ENCODE measurements around the gene NSUN6. TPM values are rescaled to one million over a fixed set of nuclear protein-coding genes. Genes with fewer than 3 reads are reported as not detected.

NSUN6 gene
- polyA plus RNA-seq, 1 donor from 2014 or later: 4.7 TPM

Other genes starting within 250 kb of the NSUN6 start
- 2.9 TPM for gene ARL5B, start 7.8 kb upstream of the NSUN6 start, polyA plus RNA-seq (ENCODE audit: insufficient read depth, low read depth, low replicate concordance)